Retinal pigment epithelial cell (primary cell): ENCODE data around the gene APOA4.
"Not testable (repeated sequence)": the region's sequence is repeated elsewhere in the genome, so short reads cannot be mapped to it uniquely, and the experiment has no call there.

Experiments
- DNase-seq: peaks from one replicate; pipeline ENCODE4 v3.0.0-alpha.2; 2010; ENCODE audit warnings: low read depth
- H3K4me3 ChIP-seq: 2 replicates; pipeline ENCODE4 v1.5.1; 2011; ENCODE audit warnings: mild to moderate bottlenecking, low read length, control low read depth, moderate library complexity
- CTCF ChIP-seq: conservative IDR thresholded peaks from 2 replicates; pipeline ENCODE4 v1.5.1; 2011; ENCODE audit warnings: low read depth, low read length, control low read depth, inconsistent platforms

Gene APOA4

GRCh38 chr11:116835042-116835772 lies 12.1 kb upstream of the APOA4 start:
- H3K4me3 ChIP-seq = no peak overlapping the region
- no peak for DNase-seq
- no peak for TF ChIP-seq CTCF

GRCh38 chr11:116834535-116835041 lies 11.5 kb upstream of the APOA4 start:
- H3K4me3 ChIP-seq, DNase-seq: not testable (repeated sequence)

DNA sequence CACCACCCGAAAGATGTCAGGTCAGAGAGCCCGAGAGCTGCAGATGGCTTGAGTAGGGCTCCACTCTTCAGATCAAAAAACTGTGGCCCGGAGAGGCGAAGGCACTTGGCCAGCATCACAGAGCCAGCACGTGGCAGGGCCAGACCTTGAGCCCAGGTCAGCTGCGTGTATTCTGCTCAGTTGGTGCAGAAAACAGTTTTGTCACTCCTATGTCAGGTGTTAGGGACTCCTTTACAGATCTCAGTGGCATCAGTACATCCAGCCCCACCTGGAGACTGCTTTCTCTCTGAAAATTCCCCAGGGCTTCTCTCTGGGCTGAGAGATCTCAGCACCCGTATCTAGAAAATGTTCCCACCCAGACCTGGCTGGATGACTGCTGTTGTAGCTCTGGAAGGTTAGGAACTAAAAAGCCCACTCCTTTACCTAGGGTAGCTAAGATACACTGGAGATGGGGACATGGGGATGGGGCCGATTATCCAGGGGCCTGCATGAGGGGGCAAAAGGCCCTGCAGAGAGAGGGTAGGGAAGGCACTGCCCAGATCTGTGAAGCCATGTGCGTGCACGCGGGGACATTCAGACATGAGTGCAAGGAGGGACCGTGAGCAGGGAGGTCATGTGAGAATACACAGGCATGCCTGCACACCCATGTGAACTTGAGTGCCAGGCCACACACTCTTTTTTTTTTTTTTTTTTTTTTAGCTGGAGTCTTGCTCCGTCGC lies 10.9 kb upstream of the APOA4 start:
- no peak for TF ChIP-seq CTCF
- DNase-seq = no peak
- H3K4me3 ChIP-seq = no peak overlapping the region

- no peak overlapping the region for H3K4me3 ChIP-seq
- DNase-seq = no peak
- no peak for TF ChIP-seq CTCF
These were observed 10.3 kb upstream of the APOA4 start for GRCh38 chr11:116833491-116833815.

DNA sequence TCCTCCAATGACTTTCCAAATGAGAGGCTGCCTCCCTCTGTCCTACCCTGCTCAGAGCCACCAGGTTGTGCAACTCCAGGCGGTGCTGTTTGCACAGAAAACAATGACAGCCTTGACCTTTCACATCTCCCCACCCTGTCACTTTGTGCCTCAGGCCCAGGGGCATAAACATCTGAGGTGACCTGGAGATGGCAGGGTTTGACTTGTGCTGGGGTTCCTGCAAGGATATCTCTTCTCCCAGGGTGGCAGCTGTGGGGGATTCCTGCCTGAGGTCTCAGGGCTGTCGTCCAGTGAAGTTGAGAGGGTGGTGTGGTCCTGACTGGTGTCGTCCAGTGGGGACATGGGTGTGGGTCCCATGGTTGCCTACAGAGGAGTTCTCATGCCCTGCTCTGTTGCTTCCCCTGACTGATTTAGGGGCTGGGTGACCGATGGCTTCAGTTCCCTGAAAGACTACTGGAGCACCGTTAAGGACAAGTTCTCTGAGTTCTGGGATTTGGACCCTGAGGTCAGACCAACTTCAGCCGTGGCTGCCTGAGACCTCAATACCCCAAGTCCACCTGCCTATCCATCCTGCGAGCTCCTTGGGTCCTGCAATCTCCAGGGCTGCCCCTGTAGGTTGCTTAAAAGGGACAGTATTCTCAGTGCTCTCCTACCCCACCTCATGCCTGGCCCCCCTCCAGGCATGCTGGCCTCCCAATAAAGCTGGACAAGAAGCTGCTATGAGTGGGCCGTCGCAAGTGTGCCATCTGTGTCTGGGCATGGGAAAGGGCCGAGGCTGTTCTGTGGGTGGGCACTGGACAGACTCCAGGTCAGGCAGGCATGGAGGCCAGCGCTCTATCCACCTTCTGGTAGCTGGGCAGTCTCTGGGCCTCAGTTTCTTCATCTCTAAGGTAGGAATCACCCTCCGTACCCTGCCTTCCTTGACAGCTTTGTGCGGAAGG lies 9.5 kb upstream of the APOA4 start:
- DNase-seq = no peak
- no peak overlapping the region for H3K4me3 ChIP-seq
- no peak for TF ChIP-seq CTCF

GRCh38 chr11:116831790-116832349 lies 8.8 kb upstream of the APOA4 start:
- no peak for TF ChIP-seq CTCF
- H3K4me3 ChIP-seq = no peak overlapping the region
- no peak for DNase-seq
